Adipocyte (in vitro differentiated cells): ENCODE data around the gene SMG9.
A peak's percentile ranks its signal among the peaks of the same experiment; 100 is the strongest.

Experiments
- DNase-seq: peaks from one replicate; pipeline ENCODE4 v3.0.0-alpha.2; 2015; ENCODE audit warnings: low read depth
- H3K27me3 ChIP-seq: replicated peaks from 2 replicates; pipeline ENCODE4 v1.7.0; 2013; ENCODE audit warnings: mild to moderate bottlenecking, low read length, moderate library complexity; ENCODE audit not compliant: control insufficient read depth, insufficient read depth
- H3K36me3 ChIP-seq: 2 replicates; pipeline ENCODE4 v1.7.0; 2013; ENCODE audit warnings: low read length, mild to moderate bottlenecking, moderate library complexity; ENCODE audit not compliant: control insufficient read depth, insufficient read depth, severe bottlenecking
- H3K4me1 ChIP-seq: 2 replicates; pipeline ENCODE4 v1.7.0; 2013; ENCODE audit warnings: mild to moderate bottlenecking, low read length, moderate library complexity; ENCODE audit not compliant: control insufficient read depth, insufficient read depth
- H3K4me3 ChIP-seq: 2 replicates; pipeline ENCODE4 v1.7.0; 2013; ENCODE audit warnings: mild to moderate bottlenecking, low read length, moderate library complexity
- H3K9ac ChIP-seq: 2 replicates; pipeline ENCODE4 v1.7.0; 2013; ENCODE audit warnings: mild to moderate bottlenecking, low read length, moderate library complexity
- H3K9me3 ChIP-seq: 2 replicates; pipeline ENCODE4 v1.7.0; 2013; ENCODE audit warnings: mild to moderate bottlenecking, low read length, moderate library complexity; ENCODE audit not compliant: control insufficient read depth

The SMG9 gene

GRCh38 chr19:43699506-43700394 is 55.0 kb downstream of the SMG9 start:
- Histone ChIP-seq H3K36me3 (no peaks in the 10 kb centered on the region), H3K4me1 (peaks cover 15% of the 10 kb centered on the region), H3K27me3 (no peaks in the 10 kb centered on the region), H3K9ac (peak overlapping the region; percentile 68), H3K9me3 (peaks cover 8% of the 10 kb centered on the region), H3K4me3 (peak overlapping the region; percentile 78)
- DNase-seq, result no peak

- H3K27me3 ChIP-seq, result no peaks in the 10 kb centered on the region
- peaks cover 15% of the 10 kb centered on the region for H3K4me1 ChIP-seq
- H3K9me3 ChIP-seq, result peaks cover 9% of the 10 kb centered on the region
- no peak for DNase-seq
- H3K9ac ChIP-seq, result no peak overlapping the region
- no peaks in the 10 kb centered on the region for H3K36me3 ChIP-seq
- H3K4me3 ChIP-seq, result no peak overlapping the region
These were observed 57.5 kb downstream of the SMG9 start for GRCh38 chr19:43697295-43697694.

- no peak for DNase-seq
- no peaks in the 10 kb centered on the region for H3K27me3 ChIP-seq
- H3K4me1 ChIP-seq, result peaks cover 10% of the 10 kb centered on the region
- no peak overlapping the region for H3K9ac ChIP-seq
- peaks cover 18% of the 10 kb centered on the region for H3K9me3 ChIP-seq
- no peak overlapping the region for H3K4me3 ChIP-seq
- H3K36me3 ChIP-seq, result no peaks in the 10 kb centered on the region
These were observed 58.6 kb downstream of the SMG9 start for GRCh38 chr19:43695985-43696704.

GRCh38 chr19:43694553-43694952 is 60.2 kb downstream of the SMG9 start:
- no peak overlapping the region for H3K4me3 ChIP-seq
- H3K4me1 ChIP-seq, result no peaks in the 10 kb centered on the region
- H3K9me3 ChIP-seq, result peaks cover 25% of the 10 kb centered on the region
- H3K27me3 ChIP-seq, result no peaks in the 10 kb centered on the region
- no peaks in the 10 kb centered on the region for H3K36me3 ChIP-seq
- no peak overlapping the region for H3K9ac ChIP-seq
- DNase-seq, result no peak

GRCh38 chr19:43692877-43693276 is 61.9 kb downstream of the SMG9 start:
- no peak for DNase-seq
- Histone ChIP-seq H3K9ac (no peak overlapping the region), H3K9me3 (peaks cover 25% of the 10 kb centered on the region), H3K36me3 (no peaks in the 10 kb centered on the region), H3K27me3 (no peaks in the 10 kb centered on the region), H3K4me1 (peaks cover 3% of the 10 kb centered on the region), H3K4me3 (no peak overlapping the region)

GRCh38 chr19:43692385-43692784 is 62.4 kb downstream of the SMG9 start:
- Histone ChIP-seq H3K9ac (no peak overlapping the region), H3K9me3 (peaks cover 25% of the 10 kb centered on the region)

GRCh38 chr19:43691755-43692154 is 63.0 kb downstream of the SMG9 start:
- H3K27me3 ChIP-seq, result no peaks in the 10 kb centered on the region
- no peak overlapping the region for H3K4me3 ChIP-seq
- no peak overlapping the region for H3K9ac ChIP-seq
- H3K36me3 ChIP-seq, result no peaks in the 10 kb centered on the region
- DNase-seq, result no peak
- H3K4me1 ChIP-seq, result peaks cover 13% of the 10 kb centered on the region
- peaks cover 25% of the 10 kb centered on the region for H3K9me3 ChIP-seq

More at GRCh38 chr19:43692385-43692784, 62.4 kb downstream of the SMG9 start:
- peaks cover 7% of the 10 kb centered on the region for H3K4me1 ChIP-seq
- H3K27me3 ChIP-seq, result no peaks in the 10 kb centered on the region
- DNase-seq, result no peak
- H3K4me3 ChIP-seq, result no peak overlapping the region
- no peaks in the 10 kb centered on the region for H3K36me3 ChIP-seq

GRCh38 chr19:43690890-43691289 is 63.9 kb downstream of the SMG9 start:
- no peak overlapping the region for H3K4me3 ChIP-seq
- no peak overlapping the region for H3K9ac ChIP-seq
- H3K4me1 ChIP-seq, result peaks cover 14% of the 10 kb centered on the region
- DNase-seq, result no peak
- no peaks in the 10 kb centered on the region for H3K36me3 ChIP-seq
- H3K27me3 ChIP-seq, result no peaks in the 10 kb centered on the region
- peaks cover 18% of the 10 kb centered on the region for H3K9me3 ChIP-seq

- H3K9me3 ChIP-seq, result peaks cover 17% of the 10 kb centered on the region
- no peak overlapping the region for H3K9ac ChIP-seq
- H3K36me3 ChIP-seq, result no peaks in the 10 kb centered on the region
- DNase-seq, result no peak
- no peaks in the 10 kb centered on the region for H3K27me3 ChIP-seq
- peaks cover 14% of the 10 kb centered on the region for H3K4me1 ChIP-seq
- H3K4me3 ChIP-seq, result no peak overlapping the region
These were observed 64.3 kb downstream of the SMG9 start for GRCh38 chr19:43690444-43690843.

GRCh38 chr19:43688059-43688701 is 66.6 kb downstream of the SMG9 start:
- no peak for DNase-seq

GRCh38 chr19:43687660-43687997 is 67.1 kb downstream of the SMG9 start:
- no peak for DNase-seq
- peaks cover 14% of the 10 kb centered on the region for H3K4me1 ChIP-seq

More at GRCh38 chr19:43688059-43688701, 66.6 kb downstream of the SMG9 start:
- no peaks in the 10 kb centered on the region for H3K36me3 ChIP-seq
- H3K4me1 ChIP-seq, result peaks cover 14% of the 10 kb centered on the region
- H3K9ac ChIP-seq, result no peak overlapping the region
- no peaks in the 10 kb centered on the region for H3K27me3 ChIP-seq
- H3K4me3 ChIP-seq, result no peak overlapping the region
- H3K9me3 ChIP-seq, result peaks cover 17% of the 10 kb centered on the region

More at GRCh38 chr19:43687660-43687997, 67.1 kb downstream of the SMG9 start:
- no peak overlapping the region for H3K9ac ChIP-seq
- no peaks in the 10 kb centered on the region for H3K36me3 ChIP-seq
- H3K4me3 ChIP-seq, result no peak overlapping the region
- H3K9me3 ChIP-seq, result peaks cover 17% of the 10 kb centered on the region
- no peaks in the 10 kb centered on the region for H3K27me3 ChIP-seq
